ENCODE measurements around the gene WNT3.

Gene WNT3

GRCh38 chr17:46738544-46738943, 79.9 kb downstream of the WNT3 start:
- Mint-ChIP-seq H3K27me3 (ENCODE audit: low read depth, poor library complexity) (peaks cover 3% of the 10 kb centered on the region), H3K27ac (peak overlapping the region; percentile 61), H3K9me3 (no peaks in the 10 kb centered on the region), H3K4me3 (no peak overlapping the region), H3K4me1 (peaks cover 6% of the 10 kb centered on the region), H3K36me3 (ENCODE audit: low read depth) (peaks cover 3% of the 10 kb centered on the region)
- no peak for DNase-seq
- no peak for TF ChIP-seq CTCF (IDR thresholded peaks at IDR 0.05)

GRCh38 chr17:46737326-46737725, 81.2 kb downstream of the WNT3 start:
- Mint-ChIP-seq H3K4me1 (peaks cover 18% of the 10 kb centered on the region), H3K27me3 (ENCODE audit: low read depth, poor library complexity) (no peaks in the 10 kb centered on the region), H3K4me3 (no peak overlapping the region), H3K36me3 (ENCODE audit: low read depth) (peaks cover 3% of the 10 kb centered on the region), H3K27ac (no peak overlapping the region), H3K9me3 (no peaks in the 10 kb centered on the region)
- TF ChIP-seq CTCF (IDR thresholded peaks at IDR 0.05) = no peak
- DNase-seq = no peak

- TF ChIP-seq CTCF (IDR thresholded peaks at IDR 0.05) = no peak
- no peaks in the 10 kb centered on the region for H3K27me3 Mint-ChIP-seq (ENCODE audit: low read depth, poor library complexity)
- no peak for DNase-seq
These were observed 82.4 kb downstream of the WNT3 start for GRCh38 chr17:46736100-46736499.

GRCh38 chr17:46733837-46734475, 84.5 kb downstream of the WNT3 start:
- no peak for DNase-seq
- Mint-ChIP-seq H3K36me3 (ENCODE audit: low read depth) (peaks cover 7% of the 10 kb centered on the region), H3K4me3 (no peak overlapping the region), H3K27me3 (ENCODE audit: low read depth, poor library complexity) (no peaks in the 10 kb centered on the region), H3K27ac (no peak overlapping the region), H3K4me1 (peaks cover 28% of the 10 kb centered on the region), H3K9me3 (no peaks in the 10 kb centered on the region)
- no peak for TF ChIP-seq CTCF (IDR thresholded peaks at IDR 0.05)

More at GRCh38 chr17:46736100-46736499, 82.4 kb downstream of the WNT3 start:
- H3K9me3 Mint-ChIP-seq = no peaks in the 10 kb centered on the region
- peaks cover 3% of the 10 kb centered on the region for H3K36me3 Mint-ChIP-seq (ENCODE audit: low read depth)
- no peak overlapping the region for H3K4me3 Mint-ChIP-seq
- peaks cover 30% of the 10 kb centered on the region for H3K4me1 Mint-ChIP-seq
- H3K27ac Mint-ChIP-seq = no peak overlapping the region

GRCh38 chr17:46732754-46733398, 85.6 kb downstream of the WNT3 start:
- no peak for TF ChIP-seq CTCF (IDR thresholded peaks at IDR 0.05)
- Mint-ChIP-seq H3K36me3 (ENCODE audit: low read depth) (peaks cover 7% of the 10 kb centered on the region), H3K27me3 (ENCODE audit: low read depth, poor library complexity) (no peaks in the 10 kb centered on the region), H3K9me3 (no peaks in the 10 kb centered on the region), H3K4me3 (peak overlapping the region; percentile 67), H3K27ac (peak overlapping the region; percentile 58), H3K4me1 (peaks cover 28% of the 10 kb centered on the region)
- peak; percentile 45 for DNase-seq

- no peaks in the 10 kb centered on the region for H3K9me3 Mint-ChIP-seq
These were observed 86.3 kb downstream of the WNT3 start for GRCh38 chr17:46732160-46732559.

More at GRCh38 chr17:46732160-46732559, 86.3 kb downstream of the WNT3 start:
- H3K4me3 Mint-ChIP-seq = peak overlapping the region; percentile 67
- no peak overlapping the region for H3K27ac Mint-ChIP-seq
- H3K4me1 Mint-ChIP-seq = peaks cover 28% of the 10 kb centered on the region
- no peak for TF ChIP-seq CTCF (IDR thresholded peaks at IDR 0.05)
- H3K36me3 Mint-ChIP-seq (ENCODE audit: low read depth) = peaks cover 3% of the 10 kb centered on the region
- no peak for DNase-seq
- H3K27me3 Mint-ChIP-seq (ENCODE audit: low read depth, poor library complexity) = no peaks in the 10 kb centered on the region
